ENCODE measurements around the gene PSMA5.

PSMA5 gene

DNA sequence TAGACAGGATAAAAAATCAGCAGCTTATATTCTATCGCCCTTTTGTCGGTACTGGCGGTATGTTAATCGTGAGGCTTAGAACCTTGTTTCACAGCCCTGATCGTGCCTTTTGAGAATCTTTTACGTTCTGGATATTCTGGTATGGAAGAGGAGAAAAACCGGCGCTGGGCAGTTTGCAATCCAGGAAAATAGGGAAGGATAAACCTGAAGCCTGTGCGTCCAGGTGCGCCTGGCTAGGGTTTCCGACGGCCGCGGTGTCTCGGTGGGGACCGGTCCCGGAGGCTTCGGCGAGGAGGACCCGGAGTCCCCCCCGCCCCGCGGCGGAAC lies 39.8 kb upstream of the PSMA5 start (continued):
- TF ChIP-seq, protein P1, sequence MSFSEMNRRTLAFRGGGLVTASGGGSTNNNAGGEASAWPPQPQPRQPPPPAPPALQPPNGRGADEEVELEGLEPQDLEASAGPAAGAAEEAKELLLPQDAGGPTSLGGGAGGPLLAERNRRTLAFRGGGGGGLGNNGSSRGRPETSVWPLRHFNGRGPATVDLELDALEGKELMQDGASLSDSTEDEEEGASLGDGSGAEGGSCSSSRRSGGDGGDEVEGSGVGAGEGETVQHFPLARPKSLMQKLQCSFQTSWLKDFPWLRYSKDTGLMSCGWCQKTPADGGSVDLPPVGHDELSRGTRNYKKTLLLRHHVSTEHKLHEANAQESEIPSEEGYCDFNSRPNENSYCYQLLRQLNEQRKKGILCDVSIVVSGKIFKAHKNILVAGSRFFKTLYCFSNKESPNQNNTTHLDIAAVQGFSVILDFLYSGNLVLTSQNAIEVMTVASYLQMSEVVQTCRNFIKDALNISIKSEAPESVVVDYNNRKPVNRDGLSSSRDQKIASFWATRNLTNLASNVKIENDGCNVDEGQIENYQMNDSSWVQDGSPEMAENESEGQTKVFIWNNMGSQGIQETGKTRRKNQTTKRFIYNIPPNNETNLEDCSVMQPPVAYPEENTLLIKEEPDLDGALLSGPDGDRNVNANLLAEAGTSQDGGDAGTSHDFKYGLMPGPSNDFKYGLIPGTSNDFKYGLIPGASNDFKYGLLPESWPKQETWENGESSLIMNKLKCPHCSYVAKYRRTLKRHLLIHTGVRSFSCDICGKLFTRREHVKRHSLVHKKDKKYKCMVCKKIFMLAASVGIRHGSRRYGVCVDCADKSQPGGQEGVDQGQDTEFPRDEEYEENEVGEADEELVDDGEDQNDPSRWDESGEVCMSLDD (tag by site-specific recombination; IDR thresholded peaks at IDR 0.05): 0 out of 2 replicates have a peak, but pooled peaks have one; percentile 22
- TF ChIP-seq ZNF335 (tag by site-specific recombination; conservative IDR thresholded peaks at IDR 0.05) (peak; percentile 85), ZNF423 (tag by site-specific recombination; IDR thresholded peaks at IDR 0.05) (no peak), ZNF600 (tag by site-specific recombination; IDR thresholded peaks at IDR 0.05) (peak; percentile 90)

DNA sequence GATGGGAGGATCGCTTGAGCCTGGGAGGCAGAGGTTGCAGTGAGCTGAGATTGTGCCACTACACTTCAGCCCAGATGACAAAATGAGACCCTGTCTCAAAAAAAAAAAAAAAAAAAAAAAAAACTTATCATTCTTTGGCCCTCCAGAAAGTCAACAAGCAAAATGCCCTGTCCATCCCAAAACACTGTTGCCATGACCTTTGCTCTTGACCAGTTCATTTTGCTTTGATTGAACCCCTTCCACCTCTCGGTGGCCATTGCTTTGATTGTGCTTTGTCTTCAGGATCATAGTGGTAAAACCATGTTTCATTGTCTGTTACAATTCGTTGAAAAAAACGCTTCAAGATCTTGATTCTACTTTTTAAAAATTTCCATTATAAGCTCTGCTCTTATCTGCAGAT lies 31.6 kb upstream of the PSMA5 start:
- Histone ChIP-seq H3K4me3 (ENCODE audit: low read depth, low read length) (no peak overlapping the region), H3K4me1 (ENCODE audit: control insufficient read depth, insufficient read depth, low read length) (no peaks in the 10 kb centered on the region), H3K36me3 (ENCODE audit: control insufficient read depth in 2 of 2, insufficient read depth in 1 of 2, low read length in 2 of 2) (no peaks in the 10 kb centered on the region), H3K9me3 (ENCODE audit: control insufficient read depth, insufficient read depth, low read depth, low read length) (no peaks in the 10 kb centered on the region), H3K27ac (ENCODE audit: extremely low read depth, low read depth, low read length) (no peak overlapping the region)
- ChIA-PET CTCF (interaction anchor here (0.7 to 2.5 kb wide), 2 partner anchors 74 to 192 kb away, joined by 3 to 8 read pairs; no protein-coding TSS in a partner anchor), POLR2A (interaction anchor here (0.7 kb wide), 1 partner anchor 244 kb away, joined by 6 read pairs; the partner anchor contains the start of gene SARS1)
- TF ChIP-seq KLF16 (tag by site-specific recombination; IDR thresholded peaks at IDR 0.05) (no peak), ZNF221 (tag by site-specific recombination; IDR thresholded peaks at IDR 0.05; ENCODE audit: borderline replicate concordance) (no peak), ZNF274 (IDR thresholded peaks at IDR 0.05; ENCODE audit: low read length) (no peak), ZNF274 (tag by site-specific recombination; IDR thresholded peaks at IDR 0.05; ENCODE audit: borderline replicate concordance) (no peak), ZNF785 (tag by site-specific recombination; IDR thresholded peaks at IDR 0.05) (no peak), SALL2 (tag by site-specific recombination; IDR thresholded peaks at IDR 0.05; ENCODE audit: borderline replicate concordance) (no peak), ZNF24 (tag by site-specific recombination; IDR thresholded peaks at IDR 0.05) (no peak), GLIS1 (tag by site-specific recombination; IDR thresholded peaks at IDR 0.05) (no peak), HOXA7 (CRISPR knock-in tag; IDR thresholded peaks at IDR 0.05; ENCODE audit: borderline replicate concordance) (no peak), WT1 (tag by site-specific recombination; IDR thresholded peaks at IDR 0.05) (no peak), FEZF1 (tag by site-specific recombination; IDR thresholded peaks at IDR 0.05) (no peak), OVOL3 (tag by site-specific recombination; IDR thresholded peaks at IDR 0.05) (no peak), ZNF350 (tag by site-specific recombination; IDR thresholded peaks at IDR 0.05) (no peak)
- TF ChIP-seq, protein P2, sequence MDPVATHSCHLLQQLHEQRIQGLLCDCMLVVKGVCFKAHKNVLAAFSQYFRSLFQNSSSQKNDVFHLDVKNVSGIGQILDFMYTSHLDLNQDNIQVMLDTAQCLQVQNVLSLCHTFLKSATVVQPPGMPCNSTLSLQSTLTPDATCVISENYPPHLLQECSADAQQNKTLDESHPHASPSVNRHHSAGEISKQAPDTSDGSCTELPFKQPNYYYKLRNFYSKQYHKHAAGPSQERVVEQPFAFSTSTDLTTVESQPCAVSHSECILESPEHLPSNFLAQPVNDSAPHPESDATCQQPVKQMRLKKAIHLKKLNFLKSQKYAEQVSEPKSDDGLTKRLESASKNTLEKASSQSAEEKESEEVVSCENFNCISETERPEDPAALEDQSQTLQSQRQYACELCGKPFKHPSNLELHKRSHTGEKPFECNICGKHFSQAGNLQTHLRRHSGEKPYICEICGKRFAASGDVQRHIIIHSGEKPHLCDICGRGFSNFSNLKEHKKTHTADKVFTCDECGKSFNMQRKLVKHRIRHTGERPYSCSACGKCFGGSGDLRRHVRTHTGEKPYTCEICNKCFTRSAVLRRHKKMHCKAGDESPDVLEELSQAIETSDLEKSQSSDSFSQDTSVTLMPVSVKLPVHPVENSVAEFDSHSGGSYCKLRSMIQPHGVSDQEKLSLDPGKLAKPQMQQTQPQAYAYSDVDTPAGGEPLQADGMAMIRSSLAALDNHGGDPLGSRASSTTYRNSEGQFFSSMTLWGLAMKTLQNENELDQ (tag by site-specific recombination; IDR thresholded peaks at IDR 0.05; ENCODE audit: low read depth): no peak
- TF ChIP-seq, protein P3, sequence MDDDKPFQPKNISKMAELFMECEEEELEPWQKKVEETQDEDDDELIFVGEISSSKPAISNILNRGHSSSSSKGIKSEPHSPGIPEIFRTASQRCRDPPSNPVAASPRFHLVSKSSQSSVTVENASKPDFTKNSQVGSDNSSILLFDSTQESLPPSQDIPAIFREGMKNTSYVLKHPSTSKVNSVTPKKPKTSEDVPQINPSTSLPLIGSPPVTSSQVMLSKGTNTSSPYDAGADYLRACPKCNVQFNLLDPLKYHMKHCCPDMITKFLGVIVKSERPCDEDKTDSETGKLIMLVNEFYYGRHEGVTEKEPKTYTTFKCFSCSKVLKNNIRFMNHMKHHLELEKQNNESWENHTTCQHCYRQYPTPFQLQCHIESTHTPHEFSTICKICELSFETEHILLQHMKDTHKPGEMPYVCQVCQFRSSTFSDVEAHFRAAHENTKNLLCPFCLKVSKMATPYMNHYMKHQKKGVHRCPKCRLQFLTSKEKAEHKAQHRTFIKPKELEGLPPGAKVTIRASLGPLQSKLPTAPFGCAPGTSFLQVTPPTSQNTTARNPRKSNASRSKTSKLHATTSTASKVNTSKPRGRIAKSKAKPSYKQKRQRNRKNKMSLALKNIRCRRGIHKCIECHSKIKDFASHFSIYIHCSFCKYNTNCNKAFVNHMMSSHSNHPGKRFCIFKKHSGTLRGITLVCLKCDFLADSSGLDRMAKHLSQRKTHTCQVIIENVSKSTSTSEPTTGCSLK (tag by site-specific recombination; IDR thresholded peaks at IDR 0.05): no peak
- TF ChIP-seq, protein P4, sequence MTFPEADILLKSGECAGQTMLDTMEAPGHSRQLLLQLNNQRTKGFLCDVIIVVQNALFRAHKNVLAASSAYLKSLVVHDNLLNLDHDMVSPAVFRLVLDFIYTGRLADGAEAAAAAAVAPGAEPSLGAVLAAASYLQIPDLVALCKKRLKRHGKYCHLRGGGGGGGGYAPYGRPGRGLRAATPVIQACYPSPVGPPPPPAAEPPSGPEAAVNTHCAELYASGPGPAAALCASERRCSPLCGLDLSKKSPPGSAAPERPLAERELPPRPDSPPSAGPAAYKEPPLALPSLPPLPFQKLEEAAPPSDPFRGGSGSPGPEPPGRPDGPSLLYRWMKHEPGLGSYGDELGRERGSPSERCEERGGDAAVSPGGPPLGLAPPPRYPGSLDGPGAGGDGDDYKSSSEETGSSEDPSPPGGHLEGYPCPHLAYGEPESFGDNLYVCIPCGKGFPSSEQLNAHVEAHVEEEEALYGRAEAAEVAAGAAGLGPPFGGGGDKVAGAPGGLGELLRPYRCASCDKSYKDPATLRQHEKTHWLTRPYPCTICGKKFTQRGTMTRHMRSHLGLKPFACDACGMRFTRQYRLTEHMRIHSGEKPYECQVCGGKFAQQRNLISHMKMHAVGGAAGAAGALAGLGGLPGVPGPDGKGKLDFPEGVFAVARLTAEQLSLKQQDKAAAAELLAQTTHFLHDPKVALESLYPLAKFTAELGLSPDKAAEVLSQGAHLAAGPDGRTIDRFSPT (tag by site-specific recombination; IDR thresholded peaks at IDR 0.05): no peak

Measured in HEK293 (cell line).